Right hindlimb (tissue), 1 donor: ENCODE data around the gene SRP72.
"Not testable (repeated sequence)": the region's sequence is repeated elsewhere in the genome, so short reads cannot be mapped to it uniquely, and the experiment has no call there.

Source experiments
- DNase-seq: peaks from one replicate; pipeline ENCODE4 v3.0.0-alpha.2; 2018

The SRP72 gene

GRCh38 chr4:56466296-56466761 is 1.1 kb upstream of the SRP72 start:
- not testable (repeated sequence) for DNase-seq

DNA sequence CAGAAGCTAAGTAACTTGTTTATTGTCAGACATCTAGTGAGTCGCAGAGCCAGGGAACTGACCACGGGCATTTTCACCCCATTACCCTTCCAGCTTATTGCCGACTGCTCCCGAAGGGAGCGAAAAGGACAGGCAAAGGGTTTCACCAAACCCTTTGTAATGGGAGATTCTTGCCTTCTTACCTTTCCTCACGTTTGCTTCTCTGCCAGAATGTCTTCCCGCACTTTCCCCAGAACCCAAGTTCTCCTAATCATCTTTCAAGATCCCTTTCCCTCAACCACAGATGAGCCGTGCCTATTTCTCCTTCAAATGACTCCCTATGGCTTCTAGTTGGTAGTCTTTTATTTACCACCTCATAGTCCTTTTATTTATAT is 520 bp upstream of the SRP72 start:
- no peak for DNase-seq

DNA sequence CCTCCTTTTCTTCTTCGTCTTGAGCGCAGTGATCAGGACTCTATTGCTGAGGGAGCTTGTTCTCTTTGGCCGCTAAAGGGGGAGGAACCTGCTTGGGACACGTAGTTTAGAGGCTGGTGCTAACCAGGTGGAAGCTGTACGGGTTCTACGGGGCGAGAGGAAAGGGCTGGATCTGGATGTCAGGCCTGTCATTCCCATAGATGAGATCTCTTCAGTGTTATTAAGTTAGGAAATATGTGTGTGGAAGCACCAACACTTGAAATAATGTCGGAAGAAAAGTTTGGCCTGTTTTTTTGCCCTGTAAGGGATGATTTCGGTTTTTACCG is 643 bp downstream of the SRP72 start:
- DNase-seq = no peak

DNA sequence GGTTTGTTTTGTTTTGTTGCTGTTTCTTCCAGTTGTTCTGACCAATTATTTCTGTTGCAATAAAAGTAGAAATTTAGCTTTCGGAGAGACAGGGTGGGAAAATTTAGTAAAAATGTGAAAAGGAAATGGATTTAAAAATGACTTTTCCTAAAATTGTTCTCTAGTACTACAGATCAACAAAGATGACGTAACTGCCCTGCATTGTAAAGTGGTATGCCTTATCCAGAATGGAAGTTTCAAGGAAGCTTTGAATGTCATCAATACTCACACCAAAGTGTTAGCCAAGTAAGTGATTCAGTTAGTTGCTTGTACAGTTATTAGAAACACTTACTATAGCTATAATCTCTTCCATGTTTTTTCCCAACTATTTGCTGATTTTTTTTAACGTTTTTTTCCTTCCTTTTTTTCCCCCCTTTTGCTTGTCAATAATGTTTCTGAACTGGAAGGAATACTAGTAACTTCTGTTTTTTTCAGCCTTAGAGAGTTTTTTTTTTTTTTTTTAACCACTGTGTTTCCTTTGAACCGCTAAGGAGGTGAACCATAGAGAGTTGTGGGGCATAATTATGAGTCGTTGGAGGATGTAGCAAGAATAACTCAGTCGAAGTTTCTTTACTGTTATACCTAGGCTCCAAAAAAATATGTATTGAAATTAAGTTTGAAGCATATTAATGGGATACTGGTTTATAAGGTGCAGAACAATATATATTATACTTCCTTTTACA is 2.2 kb downstream of the SRP72 start:
- no peak for DNase-seq

DNA sequence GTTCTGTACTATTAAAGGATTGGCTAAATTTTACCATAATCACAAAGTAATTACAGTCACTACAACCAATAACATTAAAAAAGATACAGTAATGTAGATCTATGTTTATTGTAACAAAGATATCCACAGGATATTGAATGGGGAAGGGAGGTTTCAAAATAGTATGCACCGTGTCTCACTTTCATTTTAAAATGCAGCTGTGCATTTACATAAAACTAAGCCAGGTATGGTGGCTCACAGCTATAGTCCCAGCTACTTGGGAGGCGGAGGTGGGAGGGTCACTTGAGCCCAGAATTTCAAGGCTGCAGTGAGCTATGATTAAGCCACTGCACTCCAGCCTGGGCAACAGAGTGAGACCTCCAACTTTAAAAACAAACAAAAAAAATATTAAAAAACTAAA is 8.5 kb downstream of the SRP72 start:
- no peak for DNase-seq

DNA sequence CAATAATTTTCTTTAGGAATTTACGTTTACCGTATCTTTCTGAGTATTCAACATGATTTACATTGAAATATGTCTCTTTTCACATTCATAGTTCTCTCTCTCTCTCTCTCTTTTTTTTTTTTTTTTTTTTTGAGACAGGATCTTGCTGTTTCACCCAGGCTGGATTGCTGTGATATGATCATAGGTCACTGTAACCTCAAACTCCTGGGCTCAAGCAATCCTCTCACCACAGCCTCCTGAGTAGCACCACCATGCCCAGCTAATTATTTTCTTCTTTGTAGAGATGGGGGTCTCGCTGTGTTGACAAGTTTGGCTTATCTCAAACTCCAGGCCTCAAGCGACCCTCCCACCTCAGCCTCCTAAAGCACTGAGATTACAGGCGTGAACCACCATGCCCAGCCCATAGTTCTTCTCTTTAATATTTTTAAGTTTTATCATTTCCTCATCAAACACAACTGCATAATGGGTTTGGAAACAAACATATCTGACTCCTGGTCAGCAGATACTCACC is 9.8 kb downstream of the SRP72 start:
- DNase-seq = no peak

GRCh38 chr4:56480691-56481090 is 13.3 kb downstream of the SRP72 start:
- DNase-seq = no peak

DNA sequence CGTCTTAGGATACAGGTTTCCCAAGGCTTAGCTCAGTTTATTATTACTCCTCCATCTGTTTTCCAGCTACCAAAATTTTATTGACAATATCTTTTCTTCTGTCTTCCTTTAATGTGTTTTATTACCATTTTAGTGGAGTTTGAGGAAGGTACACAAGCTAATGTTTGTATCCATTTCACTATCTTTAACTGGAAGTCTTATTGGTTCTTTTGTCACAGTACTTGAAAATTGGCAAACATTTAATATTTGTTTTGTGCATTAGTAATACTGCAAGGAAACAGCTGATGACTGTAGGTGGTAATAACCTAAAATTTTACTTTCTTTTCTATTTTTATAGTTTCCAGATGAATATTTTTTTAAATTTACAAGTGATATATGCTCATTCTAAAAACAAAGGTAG is 28.8 kb downstream of the SRP72 start:
- no peak for DNase-seq

DNA sequence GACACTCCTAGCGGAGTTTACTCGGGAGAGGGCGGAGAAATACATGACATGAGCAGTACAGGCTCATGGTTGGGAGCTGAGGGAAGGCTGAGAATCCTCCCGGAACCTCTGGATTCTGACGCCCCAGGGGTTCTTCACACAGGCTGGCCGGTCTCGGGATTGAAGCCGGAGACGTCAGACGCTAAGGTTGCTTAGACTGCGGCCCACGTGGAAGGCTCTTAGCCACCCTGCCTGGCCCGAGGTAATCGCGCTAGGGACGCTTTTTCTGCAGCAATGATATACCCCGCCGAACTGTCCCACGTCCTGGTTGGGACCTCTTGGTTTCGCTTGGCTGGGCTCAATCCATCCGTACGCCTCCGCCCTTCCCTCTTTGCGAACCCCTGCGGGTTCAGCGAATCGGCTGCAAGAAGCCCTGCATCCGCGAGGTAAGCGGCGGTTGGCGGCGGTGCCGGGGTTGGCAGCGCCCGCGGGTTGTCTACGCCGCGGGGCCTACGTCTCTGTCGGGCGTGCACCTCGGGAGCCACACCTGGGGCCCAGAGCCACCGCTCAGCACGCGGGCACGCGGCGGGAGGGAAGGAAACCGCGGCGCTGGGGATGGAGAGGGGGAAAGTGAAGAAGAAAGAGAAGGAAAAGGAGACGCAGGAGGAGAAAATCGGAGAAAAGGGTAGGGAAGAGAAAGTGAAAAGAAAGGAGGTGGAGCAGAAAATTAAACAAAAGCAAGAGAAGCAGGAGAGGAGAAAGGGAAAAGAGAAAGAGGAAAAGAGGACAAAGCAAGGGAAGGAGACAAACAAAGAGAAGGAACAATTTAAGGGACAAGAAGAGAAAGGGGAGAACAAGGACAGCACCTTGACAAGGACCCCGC is 38.1 kb downstream of the SRP72 start, which contains the start of gene ARL9:
ARL9 (plus strand) TSS at position 523 of the 862 bp plus-strand sequence; CDS start at position 595, 72 bp downstream.
- DNase-seq = peak; percentile 73

- peak; percentile 31 for DNase-seq
Measured at GRCh38 chr4:56511098-56511497, 43.7 kb downstream of the SRP72 start.

DNA sequence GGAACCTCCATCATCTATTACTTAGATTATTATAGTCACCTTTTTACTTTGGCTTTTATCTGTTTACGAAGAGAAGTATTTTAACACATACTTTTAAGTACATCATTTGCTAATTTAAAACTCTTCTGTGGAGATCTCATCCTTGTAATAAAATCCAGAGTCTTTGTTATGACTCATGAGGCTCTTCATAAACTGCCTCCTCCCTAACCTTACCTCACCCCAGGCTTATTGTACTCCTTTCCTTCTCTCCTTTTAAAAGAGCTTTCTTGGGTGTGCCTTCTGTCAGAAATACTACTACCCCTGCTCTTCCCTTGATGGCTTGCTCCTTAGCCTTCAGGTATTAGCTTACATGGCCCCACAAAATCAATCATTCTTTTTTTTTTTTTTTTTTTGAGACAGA is 44.7 kb downstream of the SRP72 start:
- no peak for DNase-seq

DNA sequence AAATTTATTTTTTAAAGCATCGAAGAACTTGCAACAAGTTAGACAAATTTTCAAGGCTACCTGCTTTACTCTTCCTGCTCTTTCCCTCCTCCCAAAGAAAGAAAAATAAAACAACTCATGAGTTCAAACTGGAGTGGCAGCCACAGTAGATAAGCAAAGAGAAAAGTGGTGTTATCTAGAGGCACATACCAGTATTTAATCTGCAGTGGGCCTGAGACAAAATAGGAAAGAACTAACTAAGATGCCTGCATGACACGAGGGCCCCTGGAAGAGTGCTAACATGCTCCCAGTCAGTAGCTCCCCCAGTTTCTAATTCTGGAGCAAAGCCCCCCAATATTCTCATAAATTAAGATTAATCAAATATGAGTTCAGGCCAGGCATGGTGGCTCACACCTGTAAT is 46.1 kb downstream of the SRP72 start:
- no peak for DNase-seq

DNA sequence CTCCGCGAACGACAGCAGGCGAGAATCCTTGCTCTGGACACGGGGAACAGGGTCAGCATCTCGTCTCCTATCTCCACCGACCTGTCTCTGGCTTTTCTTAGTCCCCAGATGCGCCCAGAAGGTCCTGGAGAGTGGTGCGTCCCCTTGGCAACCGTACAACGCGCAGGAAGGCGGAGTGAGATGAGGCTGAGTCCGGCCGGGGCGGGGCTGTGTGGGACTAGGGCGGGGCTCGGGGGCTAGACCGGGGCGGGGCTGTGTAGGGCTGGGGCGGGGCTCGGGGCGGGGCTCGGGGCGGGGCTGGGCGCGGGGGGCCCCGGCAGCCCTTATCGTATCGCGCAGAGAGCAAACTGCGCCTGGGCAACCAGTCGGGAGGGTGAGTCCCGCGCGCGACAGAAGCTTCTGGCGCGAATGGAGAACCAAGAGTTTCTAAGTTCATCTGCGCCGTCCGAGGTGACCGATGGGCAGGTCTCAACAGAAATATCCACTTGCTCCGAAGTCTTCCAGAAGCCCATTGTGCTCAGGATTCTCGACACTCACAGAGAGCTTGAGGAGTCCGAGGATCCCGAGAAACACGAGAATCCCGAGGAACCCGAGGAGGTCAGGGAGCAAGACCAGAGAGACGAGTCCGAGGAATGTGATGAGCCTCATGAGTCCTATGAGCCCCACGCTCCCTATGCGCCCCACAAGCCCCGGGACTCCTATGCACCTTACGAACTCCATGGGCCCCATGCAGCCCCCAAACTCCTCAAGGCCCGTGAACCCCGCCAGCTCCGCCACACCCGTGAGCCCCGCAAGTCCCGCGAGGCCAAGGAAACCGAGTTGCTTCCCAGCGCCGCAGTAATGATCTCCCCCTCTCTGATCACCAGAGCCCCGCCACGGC is 63.1 kb downstream of the SRP72 start:
- DNase-seq = peak; percentile 81

- no peak for DNase-seq
Measured at GRCh38 chr4:56531149-56531770, 63.8 kb downstream of the SRP72 start.

DNA sequence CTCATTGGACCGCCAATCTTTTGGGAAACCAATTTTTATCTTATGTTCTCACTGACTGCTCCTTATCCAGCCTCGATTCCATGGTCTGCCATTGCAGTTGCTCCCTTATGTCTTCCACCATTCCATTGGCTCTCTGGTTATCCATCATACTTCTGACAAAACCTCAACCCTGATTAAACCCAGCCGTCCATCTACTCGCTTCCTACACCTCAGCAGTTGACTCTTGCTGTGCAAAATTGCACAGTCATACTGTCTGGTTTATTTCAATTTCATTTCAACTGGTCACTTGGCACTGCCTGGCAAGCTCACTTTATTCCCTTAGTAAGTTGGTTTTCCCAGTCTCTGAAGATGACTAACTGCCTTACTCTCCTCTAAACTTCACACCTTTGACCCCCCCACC is 64.4 kb downstream of the SRP72 start:
- DNase-seq = no peak

GRCh38 chr4:56532239-56532638 is 64.8 kb downstream of the SRP72 start:
- no peak for DNase-seq

DNA sequence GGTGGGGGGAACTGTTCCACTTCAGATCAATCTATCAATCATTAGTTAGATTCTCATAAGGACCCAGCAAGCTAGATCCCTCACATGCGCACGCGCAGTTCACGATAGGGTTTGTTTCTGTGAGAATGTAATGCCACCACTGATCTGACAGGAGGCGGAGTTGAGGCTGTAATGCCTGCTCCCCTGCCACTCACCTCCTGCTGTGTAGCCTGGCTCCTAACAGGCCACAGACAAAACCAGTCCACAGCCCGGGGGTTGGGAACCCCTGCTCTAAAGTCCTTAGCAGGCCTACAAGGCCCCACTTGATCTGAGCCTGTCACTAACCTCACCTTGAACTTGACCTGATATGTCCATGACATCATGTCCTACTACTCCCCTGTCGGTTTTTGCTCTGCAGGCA is 68.5 kb downstream of the SRP72 start:
- no peak for DNase-seq

DNA sequence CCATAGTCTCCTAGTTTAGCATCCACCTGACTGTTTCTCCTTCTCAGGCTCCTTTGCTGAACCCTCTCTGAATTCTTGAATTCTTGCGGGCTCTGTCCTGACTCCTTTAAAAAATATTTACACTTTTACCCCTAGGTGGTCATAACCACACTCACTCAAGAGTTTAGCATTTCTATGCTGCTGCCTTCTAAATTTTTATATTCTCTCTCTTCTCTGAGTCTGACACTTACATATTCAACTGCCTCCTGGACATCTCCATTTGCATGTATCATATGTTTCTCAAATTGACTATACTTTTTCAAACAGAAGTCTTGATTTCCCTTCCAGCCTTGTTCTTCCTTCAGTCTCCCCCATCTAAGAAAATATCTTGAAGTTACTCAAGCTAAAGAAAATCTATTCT is 69.7 kb downstream of the SRP72 start:
- no peak for DNase-seq

DNA sequence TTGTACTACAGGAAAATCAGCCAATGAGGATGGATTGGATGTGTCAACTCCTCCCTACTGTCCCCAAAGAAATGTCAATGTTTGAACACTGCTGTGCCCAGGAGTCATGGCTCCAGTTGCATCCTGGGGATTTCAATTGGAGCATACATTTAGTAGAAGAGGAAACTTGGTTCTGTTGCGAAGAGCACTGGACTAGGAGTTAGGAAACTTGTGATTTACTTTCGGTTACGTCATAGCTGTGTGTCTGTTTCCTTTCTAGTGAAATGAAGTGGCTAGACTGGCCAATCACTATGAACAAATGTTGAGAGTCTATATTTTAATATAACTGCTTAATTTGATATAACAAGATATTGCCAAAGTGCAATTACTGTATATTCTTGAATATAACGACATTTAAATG is 73.4 kb downstream of the SRP72 start:
- DNase-seq = no peak

GRCh38 chr4:56544573-56545131 is 77.2 kb downstream of the SRP72 start:
- peak; percentile 90 for DNase-seq

GRCh38 chr4:56550642-56551041 is 83.2 kb downstream of the SRP72 start:
- DNase-seq = no peak

- DNase-seq = no peak
Measured at GRCh38 chr4:56551516-56551915, 84.1 kb downstream of the SRP72 start.
